H1 (cell line): ENCODE measurements around the gene HRH3. TPM values are rescaled to one million over a fixed set of nuclear protein-coding genes. Genes with fewer than 3 reads are reported as not detected.

Source experiments
- CTCF ChIA-PET: fragments of 300-600 bp; sonication (Branson Sonifier 250); formaldehyde crosslinking; loops from one replicate; lab custom pipeline; 2021; ENCODE audit not compliant: partially characterized antibody; lab: Charles Lee
- POLR2A ChIA-PET: fragments of 300-600 bp; sonication (Branson Sonifier 250); formaldehyde crosslinking; loops from one replicate; lab custom pipeline; 2021; ENCODE audit warnings: inconsistent platforms; ENCODE audit not compliant: partially characterized antibody; lab: Charles Lee
- DNase-seq, 2 experiments: peaks; one replicate each; pipeline versions ENCODE4 v3.0.0 to v3.0.0-alpha.2; 2010 to 2022; ENCODE audit warnings: low spot score in 2 of 2, low read depth in 1 of 2, mixed read lengths in 1 of 2
- FAIRE-seq: peaks from 2 replicates; lab custom pipeline; 2011; peaks lifted over from hg19 to GRCh38; lab: Jason Lieb, UNC
- H2AFZ ChIP-seq: 2 replicates; pipeline ENCODE4 v1.8.1; 2012; ENCODE audit warnings: low read length, inconsistent platforms
- H2AK5ac ChIP-seq: 2 replicates; pipeline ENCODE4 v1.6.1; 2013; ENCODE audit warnings: low read depth, low read length
- H2BK120ac ChIP-seq: replicated peaks from 2 replicates; pipeline ENCODE3; 2013; ENCODE audit warnings: low read depth, low read length, inconsistent platforms
- H2BK12ac ChIP-seq: 2 replicates; pipeline ENCODE4 v1.6.1; 2013; ENCODE audit warnings: low read depth, low read length
- H2BK15ac ChIP-seq: 2 replicates; pipeline ENCODE4 v1.6.1; 2013; ENCODE audit warnings: low read length
- H2BK20ac ChIP-seq: 2 replicates; pipeline ENCODE4 v1.6.1; 2013; ENCODE audit warnings: low read length
- H2BK5ac ChIP-seq: 2 replicates; pipeline ENCODE4 v1.6.1; 2013; ENCODE audit warnings: low read depth, low read length
- H3K14ac ChIP-seq: 2 replicates; pipeline ENCODE4 v1.6.1; 2013; ENCODE audit warnings: inconsistent platforms; ENCODE audit not compliant: insufficient read length
- H3K18ac ChIP-seq: 2 replicates; pipeline ENCODE4 v1.6.1; 2013; ENCODE audit warnings: low read length; ENCODE audit errors: extremely low read depth
- H3K23ac ChIP-seq: 2 replicates; pipeline ENCODE4 v1.6.1; 2013; ENCODE audit warnings: inconsistent platforms; ENCODE audit not compliant: insufficient read length
- H3K23me2 ChIP-seq: 2 replicates; pipeline ENCODE4 v1.6.1; 2013; ENCODE audit warnings: low read depth, low read length
- H3K27ac ChIP-seq: 2 replicates; pipeline ENCODE4 v1.6.1; 2011; ENCODE audit warnings: low read depth, low read length, inconsistent platforms
- H3K27me3 ChIP-seq, 4 experiments: replicated peaks in 1 of 4; 1 replicate in 1 of 4; 2 replicates in 3 of 4; pipeline versions ENCODE4 v1.6.1 to v1.8.1; 2011 to 2013; ENCODE audit warnings: low read length in 3 of 4, mild to moderate bottlenecking in 3 of 4, inconsistent platforms in 2 of 4, mixed read lengths in 2 of 4, moderate library complexity in 1 of 4; ENCODE audit not compliant: control insufficient read depth in 3 of 4, insufficient read depth in 3 of 4; ENCODE audit errors: extremely low read depth in 1 of 4
- H3K36me3 ChIP-seq, 4 experiments: 2 replicates each; pipeline versions ENCODE4 v1.6.1 to v1.8.1; 2011 to 2013; ENCODE audit warnings: mild to moderate bottlenecking in 4 of 4, low read length in 3 of 4, moderate library complexity in 2 of 4, control low read depth in 1 of 4, inconsistent platforms in 1 of 4; ENCODE audit not compliant: insufficient read depth in 4 of 4, control insufficient read depth in 2 of 4
- H3K4ac ChIP-seq: replicated peaks from 2 replicates; pipeline ENCODE3; 2013; ENCODE audit warnings: low read length, low read depth, mixed read lengths, inconsistent platforms; ENCODE audit not compliant: insufficient read length
- H3K4me1 ChIP-seq, 4 experiments: replicated peaks in 1 of 4; 1 replicate in 1 of 4; 2 replicates in 3 of 4; pipeline versions ENCODE4 v1.6.1 to v1.8.1; 2011 to 2013; ENCODE audit warnings: low read length in 3 of 4, inconsistent platforms in 2 of 4, mixed read lengths in 1 of 4; ENCODE audit not compliant: insufficient read depth in 4 of 4, control insufficient read depth in 3 of 4
- H3K4me2 ChIP-seq, 2 experiments: 2 replicates each; pipeline versions ENCODE4 v1.6.1 to v1.8.1; 2011 to 2013; ENCODE audit warnings: low read depth in 2 of 2, low read length in 2 of 2, control low read depth in 1 of 2, inconsistent platforms in 1 of 2, mild to moderate bottlenecking in 1 of 2; ENCODE audit not compliant: insufficient read depth in 1 of 2
- H3K4me3 ChIP-seq, 4 experiments: fragments of 200-600, 300-600 bp in 1 of 4; sonication (generic), shearing (Covaris generic), sonication (Bioruptor Twin) in 1 of 4; 2 replicates each; pipeline versions ENCODE4 v1.5.1 to v1.8.1; 2011 to 2016; ENCODE audit warnings: low read length in 4 of 4, low read depth in 3 of 4, control low read depth in 2 of 4, inconsistent platforms in 2 of 4, mild to moderate bottlenecking in 2 of 4, mixed read lengths in 1 of 4, moderate library complexity in 1 of 4; ENCODE audit not compliant: insufficient read depth in 2 of 4; ENCODE audit errors: extremely low read depth in 1 of 4
- H3K56ac ChIP-seq: replicated peaks from 2 replicates; pipeline ENCODE3; 2013; ENCODE audit warnings: low read depth, mild to moderate bottlenecking, mixed read lengths, low read length, inconsistent platforms; ENCODE audit not compliant: insufficient read length
- H3K79me1 ChIP-seq: 2 replicates; pipeline ENCODE4 v1.6.1; 2013; ENCODE audit warnings: low read depth, low read length, control low read depth
- H3K79me2 ChIP-seq, 2 experiments: 2 replicates each; pipeline versions ENCODE4 v1.6.1 to v1.8.1; 2012 to 2013; ENCODE audit warnings: low read length in 2 of 2, mild to moderate bottlenecking in 2 of 2, inconsistent platforms in 1 of 2; ENCODE audit not compliant: insufficient read depth in 2 of 2, control insufficient read depth in 1 of 2
- H3K9ac ChIP-seq, 4 experiments: replicated peaks in 1 of 4; 1 replicate in 1 of 4; 2 replicates in 3 of 4; pipeline versions ENCODE4 v1.6.1 to v1.8.1; 2011 to 2013; ENCODE audit warnings: low read depth in 3 of 4, low read length in 3 of 4, control low read depth in 2 of 4, mild to moderate bottlenecking in 2 of 4, moderate library complexity in 2 of 4, inconsistent platforms in 1 of 4; ENCODE audit errors: extremely low read depth in 1 of 4
- H3K9me3 ChIP-seq, 2 experiments: 2 replicates each; pipeline versions ENCODE4 v1.6.1 to v1.8.1; 2012 to 2013; ENCODE audit warnings: mild to moderate bottlenecking in 2 of 2, moderate library complexity in 2 of 2, control low read depth in 1 of 2, inconsistent platforms in 1 of 2, low read depth in 1 of 2, low read length in 1 of 2, mixed read lengths in 1 of 2; ENCODE audit not compliant: insufficient read depth in 2 of 2
- H4K20me1 ChIP-seq, 2 experiments: replicated peaks in 1 of 2; 2 replicates each; pipeline versions ENCODE3 to v1.8.1; 2011 to 2013; ENCODE audit warnings: inconsistent platforms in 2 of 2, low read length in 2 of 2, mild to moderate bottlenecking in 1 of 2; ENCODE audit not compliant: insufficient read depth in 2 of 2, control insufficient read depth in 1 of 2
- H4K5ac ChIP-seq: 2 replicates; pipeline ENCODE4 v1.6.1; 2013; ENCODE audit warnings: low read length, low read depth, mixed read lengths, inconsistent platforms; ENCODE audit not compliant: insufficient read length
- H4K8ac ChIP-seq: 2 replicates; pipeline ENCODE4 v1.8.0; 2013; ENCODE audit warnings: mild to moderate bottlenecking, moderate library complexity, low read length, inconsistent platforms; ENCODE audit not compliant: insufficient read depth; ENCODE audit errors: extremely low read depth
- H4K91ac ChIP-seq: replicated peaks from 2 replicates; pipeline ENCODE3; 2013; ENCODE audit warnings: low read length, mixed read lengths, inconsistent platforms; ENCODE audit not compliant: insufficient read length
- CBX5 ChIP-seq: fragments of 300-800, 300-1000 bp; sonication (generic); IDR thresholded peaks from 2 replicates; pipeline ENCODE4 v1.7.1; 2016; ENCODE audit warnings: antibody characterized with exemption, low read length, low read depth
- JUN ChIP-seq: IDR thresholded peaks from 2 replicates; pipeline ENCODE4 v1.6.1; 2011; ENCODE audit warnings: low read depth, mild to moderate bottlenecking, improper control_type of control experiment, low read length
- KDM1A ChIP-seq: fragments of 200-600, 300-600 bp; sonication (generic); IDR thresholded peaks from 2 replicates; pipeline ENCODE4 v1.7.1; 2016; ENCODE audit warnings: mild to moderate bottlenecking, low read length, borderline replicate concordance
- MAFK ChIP-seq: IDR thresholded peaks from 2 replicates; pipeline ENCODE4 v1.6.1; 2012; ENCODE audit warnings: low read depth, mild to moderate bottlenecking, improper control_type of control experiment, low read length
- RXRA ChIP-seq: IDR thresholded peaks from 2 replicates; pipeline ENCODE4 v1.6.1; 2011; ENCODE audit warnings: low read depth, mild to moderate bottlenecking, low read length, moderate library complexity; ENCODE audit not compliant: insufficient read depth
- SIN3A ChIP-seq, 2 experiments: IDR thresholded peaks in 1 of 2; conservative IDR thresholded peaks in 1 of 2; 2 replicates each; pipeline ENCODE4 v1.6.1; 2011 to 2012; ENCODE audit warnings: low read length in 2 of 2, improper control_type of control experiment in 1 of 2, low read depth in 1 of 2, mild to moderate bottlenecking in 1 of 2
- SIRT6 ChIP-seq: IDR thresholded peaks from one replicate; pipeline ENCODE4 v1.7.1; 2012; ENCODE audit warnings: low read length, inconsistent platforms
- SP2 ChIP-seq: IDR thresholded peaks from 2 replicates; pipeline ENCODE4 v1.6.1; 2012; ENCODE audit warnings: mild to moderate bottlenecking, low read length, inconsistent platforms
- SP4 ChIP-seq: IDR thresholded peaks from 2 replicates; pipeline ENCODE4 v1.6.1; 2012; ENCODE audit warnings: low read length, inconsistent platforms
- YY1 ChIP-seq: IDR thresholded peaks from 2 replicates; pipeline ENCODE4 v1.6.1; 2011; ENCODE audit warnings: low read depth, mild to moderate bottlenecking, low read length
- WGBS, 2 experiments: shearing (Covaris generic) in 1 of 2; methylation state at CpG; one replicate each; pipeline versions ENCODE4 v1.1.6 to v1.1.7; 2013 to 2015; ENCODE audit warnings: low lambda C conversion rate in 2 of 2, mixed read lengths in 2 of 2, inconsistent platforms in 1 of 2, low coverage in 1 of 2, missing lambda C conversion rate in 1 of 2; ENCODE audit not compliant: insufficient replicate concordance in 2 of 2, insufficient coverage in 1 of 2, insufficient read length in 1 of 2; ENCODE audit errors: extremely low coverage in 1 of 2, missing lambda C conversion rate in 1 of 2; 5-methylcytosine and 5-hydroxymethylcytosine counted together
- polyA plus RNA-seq, 7 experiments: library from polyadenylated mRNA; depleted of rRNA in 3 of 7; stranded (reverse) in 5 of 7; unstranded in 2 of 7; fragments of >200 nt in 5 of 7; fragments of 200-250 nt in 2 of 7; gene quantifications; 1 replicate in 5 of 7; 2 replicates in 1 of 7; 4 replicates in 1 of 7; pipeline versions ENCODE4 v1.2.1 to v1.2.3, GENCODE V29; 2011 to 2013; ENCODE audit warnings: missing spikeins in 2 of 7, mixed read lengths in 2 of 7
- total RNA-seq: library from RNA; stranded (reverse); fragmentation: NEBNext Ultra II Directional; extraction: Animal tissue kit (Norgen Biotek cat#: 25700); gene quantifications from 2 replicates; pipeline ENCODE4 v1.2.1, GENCODE V29; 2021

HRH3 gene
- total and polyA plus RNA-seq, 2 of the 8 experiments (the other 6 are each of a cell fraction or from before 2014, with no cell fraction given): 2.0 to 4.5 TPM

DNA sequence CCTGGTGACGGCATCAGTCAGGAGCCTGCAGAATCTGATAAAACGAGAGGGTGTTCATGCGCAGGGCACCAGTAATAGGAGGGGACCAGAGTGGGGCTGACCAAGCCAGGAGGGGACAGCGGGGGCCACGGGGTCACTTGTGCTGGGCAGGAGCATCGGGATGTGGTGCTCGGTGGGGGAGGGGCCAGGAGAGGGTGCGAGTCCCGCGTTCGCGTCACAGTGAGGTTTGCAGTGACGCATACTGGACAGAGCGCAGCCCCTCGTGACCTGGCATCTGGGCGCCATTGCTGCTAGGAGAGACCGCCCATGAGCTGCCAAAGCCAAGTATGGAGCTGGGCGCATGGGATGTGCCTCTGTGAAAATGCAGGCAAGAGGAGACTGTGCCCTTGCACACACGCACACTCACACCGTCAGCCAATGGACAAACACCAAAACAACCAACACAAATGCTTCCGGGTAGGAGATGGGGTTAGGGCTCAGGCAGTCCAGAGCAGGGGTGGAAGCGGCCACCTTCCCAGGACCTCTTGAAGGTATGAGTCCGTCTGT lies 51.1 kb downstream of the HRH3 start:
- H2BK120ac ChIP-seq: no peak overlapping the region
- H2AFZ ChIP-seq: no peak overlapping the region
- H3K9ac ChIP-seq: no peak overlapping the region
- no peak overlapping the region for H4K91ac ChIP-seq
- ChIA-PET POLR2A (no interaction called here), CTCF (interaction anchor here (3.2 kb wide), 1 partner anchor 12 kb away, joined by 16 read pairs; no protein-coding TSS in a partner anchor)
- WGBS, 2 experiments: 95% methylated on average over 23 of the region's 23 CpGs; no CpG with 5 or more reads in 1 of the 2 experiments
- H4K8ac ChIP-seq: no peak overlapping the region
- H3K56ac ChIP-seq: no peak overlapping the region
- no peak overlapping the region for H2BK15ac ChIP-seq
- no peak overlapping the region for H3K14ac ChIP-seq
- peaks cover 4 to 13% of the 10 kb centered on the region in 2 experiments for H4K20me1 ChIP-seq
- H3K23me2 ChIP-seq: no peaks in the 10 kb centered on the region
- no peak overlapping the region for H4K5ac ChIP-seq
- H3K4me1 ChIP-seq: no peaks in the 10 kb centered on the region
- H2BK5ac ChIP-seq: no peak overlapping the region
- H3K4me2 ChIP-seq: no peak overlapping the region
- H3K23ac ChIP-seq: no peak overlapping the region
- no peaks in the 10 kb centered on the region for H3K9me3 ChIP-seq
- no peaks in the 10 kb centered on the region for H3K79me2 ChIP-seq
- FAIRE-seq: no peak
- no peak for DNase-seq
- no peak overlapping the region for H3K4me3 ChIP-seq
- TF ChIP-seq JUN (no peak), SP4 (no peak), MAFK (no peak), SIN3A (conservative IDR thresholded peaks at IDR 0.05 in 1 of 2, IDR thresholded peaks at IDR 0.05 in 1 of 2; ENCODE audit: low read depth in 1 of 2, low read length in 2 of 2) (no peak), SP2 (no peak), KDM1A (no peak), CBX5 (no peak), RXRA (no peak), SIRT6 (no peak), YY1 (no peak)
- H3K27ac ChIP-seq: no peak overlapping the region
- H2AK5ac ChIP-seq: no peak overlapping the region
- no peak overlapping the region for H2BK12ac ChIP-seq
- H3K18ac ChIP-seq: no peak overlapping the region
- no peaks in the 10 kb centered on the region for H3K27me3 ChIP-seq
- no peak overlapping the region for H2BK20ac ChIP-seq
- H3K36me3 ChIP-seq: peaks cover 8 to 34% (median 23%) of the 10 kb centered on the region in 4 experiments
- H3K4ac ChIP-seq: no peak overlapping the region
- H3K79me1 ChIP-seq: no peaks in the 10 kb centered on the region
